ENCODE measurements around the gene COBLL1.

COBLL1 gene

DNA sequence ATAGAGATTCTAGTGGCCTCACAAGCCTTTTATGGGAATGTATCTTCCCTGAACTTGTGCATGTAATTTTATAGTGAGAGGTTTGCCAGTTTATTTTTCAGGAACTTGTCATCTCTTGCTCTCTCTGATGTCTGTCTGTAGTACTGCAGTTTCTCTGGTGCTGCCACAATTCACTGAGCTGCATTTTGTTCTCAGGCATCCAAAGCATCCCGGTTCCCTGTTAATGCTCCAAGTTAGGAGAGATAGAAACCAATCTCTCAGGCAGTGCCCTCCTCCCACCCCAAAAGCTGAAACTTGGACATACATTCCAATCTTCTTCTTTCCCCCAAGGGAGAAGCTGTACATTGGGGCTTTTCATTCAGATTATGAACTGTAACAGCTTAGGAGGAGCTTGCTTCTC lies 190.3 kb downstream of the COBLL1 start:
- Histone ChIP-seq H3K4me1 (ENCODE audit: insufficient read depth, low read length, severe bottlenecking) (no peaks in the 10 kb centered on the region), H3K9me2 (ENCODE audit: low read depth, low read length) (no peaks in the 10 kb centered on the region), H3F3A (ENCODE audit: insufficient read depth, low read length) (no peaks in the 10 kb centered on the region), H3K9me3 (ENCODE audit: low read length) (no peaks in the 10 kb centered on the region), H3K27ac (ENCODE audit: low read depth, low read length, poor library complexity, severe bottlenecking) (no peak overlapping the region), H3K4me2 (ENCODE audit: low read length) (no peak overlapping the region), H4K20me1 (ENCODE audit: insufficient read depth, low read length) (no peaks in the 10 kb centered on the region), H3K27me3 (ENCODE audit: insufficient read depth, low read length) (no peaks in the 10 kb centered on the region), H3K79me2 (ENCODE audit: insufficient read depth, low read length) (no peaks in the 10 kb centered on the region), H3K36me3 (ENCODE audit: insufficient read depth, low read length) (no peaks in the 10 kb centered on the region), H3K4me3 (ENCODE audit: low read depth, low read length, poor library complexity, severe bottlenecking) (no peak overlapping the region), H2AFZ (ENCODE audit: low read length) (no peak overlapping the region), H3K9ac (ENCODE audit: low read length) (no peak overlapping the region)
- TF ChIP-seq, protein P1, sequence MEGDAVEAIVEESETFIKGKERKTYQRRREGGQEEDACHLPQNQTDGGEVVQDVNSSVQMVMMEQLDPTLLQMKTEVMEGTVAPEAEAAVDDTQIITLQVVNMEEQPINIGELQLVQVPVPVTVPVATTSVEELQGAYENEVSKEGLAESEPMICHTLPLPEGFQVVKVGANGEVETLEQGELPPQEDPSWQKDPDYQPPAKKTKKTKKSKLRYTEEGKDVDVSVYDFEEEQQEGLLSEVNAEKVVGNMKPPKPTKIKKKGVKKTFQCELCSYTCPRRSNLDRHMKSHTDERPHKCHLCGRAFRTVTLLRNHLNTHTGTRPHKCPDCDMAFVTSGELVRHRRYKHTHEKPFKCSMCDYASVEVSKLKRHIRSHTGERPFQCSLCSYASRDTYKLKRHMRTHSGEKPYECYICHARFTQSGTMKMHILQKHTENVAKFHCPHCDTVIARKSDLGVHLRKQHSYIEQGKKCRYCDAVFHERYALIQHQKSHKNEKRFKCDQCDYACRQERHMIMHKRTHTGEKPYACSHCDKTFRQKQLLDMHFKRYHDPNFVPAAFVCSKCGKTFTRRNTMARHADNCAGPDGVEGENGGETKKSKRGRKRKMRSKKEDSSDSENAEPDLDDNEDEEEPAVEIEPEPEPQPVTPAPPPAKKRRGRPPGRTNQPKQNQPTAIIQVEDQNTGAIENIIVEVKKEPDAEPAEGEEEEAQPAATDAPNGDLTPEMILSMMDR (IDR thresholded peaks at IDR 0.05; ENCODE audit: low read length): no peak
- TF ChIP-seq EZH2 (IDR thresholded peaks at IDR 0.05; ENCODE audit: borderline replicate concordance, low read length): no peak

DNA sequence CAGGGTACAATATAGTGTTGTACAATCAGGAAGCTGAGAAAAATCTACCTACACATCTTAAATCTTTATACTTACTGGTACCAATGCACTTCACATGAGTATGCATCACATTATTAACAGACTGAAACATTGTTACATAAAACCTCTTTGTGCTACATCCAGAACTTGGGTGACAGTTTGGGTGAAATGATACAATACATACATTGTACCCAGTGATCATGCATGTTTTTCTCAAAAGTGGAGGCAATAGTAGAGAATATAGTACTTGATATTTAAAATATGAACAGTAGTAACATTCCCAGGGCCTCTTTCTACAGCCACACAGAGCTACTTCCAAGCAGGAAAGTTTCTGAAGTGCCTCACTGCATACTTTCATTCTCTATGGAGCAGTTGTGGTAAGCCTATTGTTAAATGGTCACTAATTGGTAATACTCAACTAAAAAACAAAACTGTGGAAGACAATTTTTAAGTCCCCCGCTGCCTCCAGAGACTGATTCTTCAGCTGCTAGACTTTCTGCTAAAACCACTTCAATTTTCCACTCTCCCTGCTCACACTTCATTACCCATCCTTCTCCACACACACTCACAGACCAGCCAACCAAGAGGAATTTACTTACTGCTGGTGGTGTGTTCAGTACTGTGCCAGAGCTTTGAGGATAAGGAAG lies 197.5 kb downstream of the COBLL1 start:
- H3K4me2 ChIP-seq (ENCODE audit: low read length): no peak overlapping the region
- no peak overlapping the region for H3K9ac ChIP-seq (ENCODE audit: low read length)
- no peak for TF ChIP-seq EZH2 (IDR thresholded peaks at IDR 0.05; ENCODE audit: borderline replicate concordance, low read length)
- TF ChIP-seq, protein P1 (IDR thresholded peaks at IDR 0.05; ENCODE audit: low read length): no peak
- no peaks in the 10 kb centered on the region for H3K9me2 ChIP-seq (ENCODE audit: low read depth, low read length)
- H2AFZ ChIP-seq (ENCODE audit: low read length): no peak overlapping the region
- no peaks in the 10 kb centered on the region for H3K9me3 ChIP-seq (ENCODE audit: low read length)
- no peaks in the 10 kb centered on the region for H3K36me3 ChIP-seq (ENCODE audit: insufficient read depth, low read length)
- no peaks in the 10 kb centered on the region for H4K20me1 ChIP-seq (ENCODE audit: insufficient read depth, low read length)
- no peak overlapping the region for H3K4me3 ChIP-seq (ENCODE audit: low read depth, low read length, poor library complexity, severe bottlenecking)
- no peaks in the 10 kb centered on the region for H3K4me1 ChIP-seq (ENCODE audit: insufficient read depth, low read length, severe bottlenecking)
- H3K79me2 ChIP-seq (ENCODE audit: insufficient read depth, low read length): no peaks in the 10 kb centered on the region
- no peak overlapping the region for H3K27ac ChIP-seq (ENCODE audit: low read depth, low read length, poor library complexity, severe bottlenecking)
- no peaks in the 10 kb centered on the region for H3F3A ChIP-seq (ENCODE audit: insufficient read depth, low read length)
- H3K27me3 ChIP-seq (ENCODE audit: insufficient read depth, low read length): no peaks in the 10 kb centered on the region

DNA sequence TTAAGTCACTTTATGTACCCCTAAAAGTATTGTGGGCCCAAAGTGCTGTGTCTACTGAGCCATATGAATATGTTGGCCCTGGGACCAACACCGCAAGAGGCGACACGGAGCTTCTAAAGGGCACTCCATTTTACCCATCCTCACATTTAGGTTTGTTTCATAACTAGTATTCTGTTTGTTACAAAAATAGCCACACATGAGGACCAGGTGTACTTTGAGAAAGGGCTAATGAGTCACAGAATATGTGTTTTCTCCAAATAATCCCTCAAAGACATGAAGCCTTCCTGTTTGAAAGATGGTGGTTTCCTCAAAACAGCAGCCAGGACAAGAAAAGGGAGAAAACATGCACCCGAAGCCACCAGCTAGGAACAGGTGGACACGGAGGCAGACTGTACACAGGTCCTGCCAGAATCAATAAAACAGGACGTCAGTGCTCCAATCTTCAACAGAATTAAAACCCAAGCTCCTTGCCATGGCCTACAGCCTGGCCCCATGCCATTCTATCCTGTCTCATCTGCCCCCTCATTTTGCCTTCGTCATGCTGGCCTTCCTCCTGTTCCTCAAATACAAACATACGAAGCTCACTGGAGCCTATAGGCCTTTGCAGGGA lies 198.6 kb downstream of the COBLL1 start:
- Histone ChIP-seq H3K36me3 (ENCODE audit: insufficient read depth, low read length) (no peaks in the 10 kb centered on the region), H3K4me2 (ENCODE audit: low read length) (no peak overlapping the region), H3F3A (ENCODE audit: insufficient read depth, low read length) (no peaks in the 10 kb centered on the region), H3K27ac (ENCODE audit: low read depth, low read length, poor library complexity, severe bottlenecking) (no peak overlapping the region), H3K9ac (ENCODE audit: low read length) (no peak overlapping the region), H2AFZ (ENCODE audit: low read length) (no peak overlapping the region), H3K9me3 (ENCODE audit: low read length) (no peaks in the 10 kb centered on the region), H3K79me2 (ENCODE audit: insufficient read depth, low read length) (no peaks in the 10 kb centered on the region), H3K4me3 (ENCODE audit: low read depth, low read length, poor library complexity, severe bottlenecking) (no peak overlapping the region), H3K4me1 (ENCODE audit: insufficient read depth, low read length, severe bottlenecking) (no peaks in the 10 kb centered on the region), H4K20me1 (ENCODE audit: insufficient read depth, low read length) (no peaks in the 10 kb centered on the region), H3K9me2 (ENCODE audit: low read depth, low read length) (no peaks in the 10 kb centered on the region), H3K27me3 (ENCODE audit: insufficient read depth, low read length) (no peaks in the 10 kb centered on the region)
- no peak for TF ChIP-seq EZH2 (IDR thresholded peaks at IDR 0.05; ENCODE audit: borderline replicate concordance, low read length)
- TF ChIP-seq, protein P1 (IDR thresholded peaks at IDR 0.05; ENCODE audit: low read length): no peak

All from OCI-LY1 (cell line).